Ovary (tissue), 3 donors: Measurements from ENCODE around the gene SETD1A.

ENCODE experiments used
- EP300 ChIP-seq: sonication (generic); formaldehyde crosslinking; IDR thresholded peaks from one replicate; pipeline ENCODE4 v1.6.1; 2017; ENCODE audit warnings: antibody characterized with exemption
- POLR2A ChIP-seq: fragments of 450-650 bp; IDR thresholded peaks from one replicate; pipeline ENCODE4 v1.6.1; 2017; ENCODE audit warnings: antibody characterized with exemption, mild to moderate bottlenecking, moderate library complexity
- TF ChIP-seq, protein P1 (sequence below), 3 donors: fragments of 450-650 bp in 2 of 3; fragments of 200-600 bp in 1 of 3; IDR thresholded peaks; one replicate each; pipeline versions ENCODE4 v1.5.1 to v1.8.0; 2016 to 2022; ENCODE audit warnings: antibody characterized with exemption in 3 of 3, mild to moderate bottlenecking in 1 of 3
- donor health status: DM: no; HTN: no; CAD: no.

DNA sequence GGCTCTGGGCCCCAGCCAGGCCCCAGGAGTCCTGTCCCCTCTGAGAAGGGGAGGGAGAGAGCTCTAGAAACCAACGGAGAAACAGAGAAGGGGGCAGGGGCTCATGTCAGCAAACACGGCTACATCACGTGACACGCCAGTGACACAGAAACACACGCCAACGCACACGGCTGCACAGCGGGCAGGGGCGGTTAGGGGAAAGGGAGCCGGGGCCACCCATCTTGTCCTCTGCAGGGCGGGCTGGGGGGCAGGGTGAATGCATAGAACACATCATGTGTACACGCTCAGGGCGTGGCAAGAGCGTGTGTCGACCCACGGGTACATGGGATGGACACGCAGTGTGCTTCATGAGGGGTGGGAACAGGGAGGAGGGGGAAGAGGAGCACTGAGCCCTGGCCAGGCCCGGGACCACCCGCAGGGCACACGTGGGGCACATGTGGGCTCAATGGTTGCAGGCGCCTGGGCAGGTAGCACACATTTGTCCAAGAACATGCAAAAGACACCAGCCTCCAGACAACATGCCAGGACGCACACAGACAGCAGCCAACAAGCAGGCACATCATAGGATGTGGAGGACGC is 32.0 kb downstream of the SETD1A start:
- TF ChIP-seq EP300 (no peak), POLR2A (no peak)
- TF ChIP-seq, protein P1, sequence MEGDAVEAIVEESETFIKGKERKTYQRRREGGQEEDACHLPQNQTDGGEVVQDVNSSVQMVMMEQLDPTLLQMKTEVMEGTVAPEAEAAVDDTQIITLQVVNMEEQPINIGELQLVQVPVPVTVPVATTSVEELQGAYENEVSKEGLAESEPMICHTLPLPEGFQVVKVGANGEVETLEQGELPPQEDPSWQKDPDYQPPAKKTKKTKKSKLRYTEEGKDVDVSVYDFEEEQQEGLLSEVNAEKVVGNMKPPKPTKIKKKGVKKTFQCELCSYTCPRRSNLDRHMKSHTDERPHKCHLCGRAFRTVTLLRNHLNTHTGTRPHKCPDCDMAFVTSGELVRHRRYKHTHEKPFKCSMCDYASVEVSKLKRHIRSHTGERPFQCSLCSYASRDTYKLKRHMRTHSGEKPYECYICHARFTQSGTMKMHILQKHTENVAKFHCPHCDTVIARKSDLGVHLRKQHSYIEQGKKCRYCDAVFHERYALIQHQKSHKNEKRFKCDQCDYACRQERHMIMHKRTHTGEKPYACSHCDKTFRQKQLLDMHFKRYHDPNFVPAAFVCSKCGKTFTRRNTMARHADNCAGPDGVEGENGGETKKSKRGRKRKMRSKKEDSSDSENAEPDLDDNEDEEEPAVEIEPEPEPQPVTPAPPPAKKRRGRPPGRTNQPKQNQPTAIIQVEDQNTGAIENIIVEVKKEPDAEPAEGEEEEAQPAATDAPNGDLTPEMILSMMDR (IDR thresholded peaks at IDR 0.05), result no peak
